SK-N-SH treated with all-trans-retinoic acid at 6 μM for 48 hours (cell line): ENCODE data around the gene HDGFL2.

Experiments used
- ARNTL ChIP-seq: fragments of 450-650 bp; formaldehyde crosslinking; IDR thresholded peaks from 2 replicates; pipeline ENCODE4 v1.5.0; 2020; ENCODE audit warnings: low read depth, mild to moderate bottlenecking, moderate library complexity, borderline replicate concordance
- GLIS3 ChIP-seq: fragments of 250-450 bp; sonication (Bioruptor Pico); IDR thresholded peaks from 2 replicates; pipeline ENCODE4 v1.5.0; 2020; ENCODE audit warnings: mild to moderate bottlenecking, moderate library complexity
- ISL1 ChIP-seq: fragments of 250-450 bp; sonication (Bioruptor Pico); IDR thresholded peaks from 2 replicates; pipeline ENCODE4 v2.1.2; 2022; ENCODE audit warnings: mild to moderate bottlenecking, moderate library complexity
- OSR1 ChIP-seq: fragments of 250-450 bp; sonication (Bioruptor Pico); IDR thresholded peaks from 2 replicates; pipeline ENCODE4 v1.8.0; 2022; ENCODE audit warnings: moderate library complexity, mild to moderate bottlenecking, inconsistent platforms
- PPARA ChIP-seq: fragments of 250-450 bp; sonication (Bioruptor Pico); IDR thresholded peaks from 2 replicates; pipeline ENCODE4 v1.5.0; 2020; ENCODE audit warnings: mild to moderate bottlenecking, borderline replicate concordance
- RARB ChIP-seq: fragments of 250-450 bp; sonication (Bioruptor Pico); IDR thresholded peaks from 2 replicates; pipeline ENCODE4 v1.8.0; 2021; ENCODE audit warnings: mild to moderate bottlenecking, moderate library complexity
- TCF4 ChIP-seq: fragments of 250-450 bp; sonication (Bioruptor Pico); IDR thresholded peaks from 2 replicates; pipeline ENCODE4 v1.8.0; 2021; ENCODE audit warnings: mild to moderate bottlenecking, moderate library complexity, borderline replicate concordance
- TSHZ2 ChIP-seq: fragments of 250-450 bp; sonication (Bioruptor Pico); IDR thresholded peaks from 2 replicates; pipeline ENCODE4 v1.5.0; 2020; ENCODE audit warnings: mild to moderate bottlenecking, moderate library complexity
- ZFP3 ChIP-seq: fragments of 250-450 bp; sonication (Bioruptor Pico); IDR thresholded peaks from 2 replicates; pipeline ENCODE4 v1.5.0; 2020; ENCODE audit warnings: mild to moderate bottlenecking, moderate library complexity
- ZFP30 ChIP-seq: fragments of 450-650 bp; formaldehyde crosslinking; IDR thresholded peaks from 2 replicates; pipeline ENCODE4 v1.5.0; 2022; ENCODE audit warnings: mild to moderate bottlenecking, moderate library complexity
- ZNF565 ChIP-seq: fragments of 450-650 bp; formaldehyde crosslinking; conservative IDR thresholded peaks from 2 replicates; pipeline ENCODE4 v1.5.0; 2020; ENCODE audit warnings: low read depth, mild to moderate bottlenecking, moderate library complexity

- TF ChIP-seq ISL1 (CRISPR knock-in tag), result no peak
- no peak for TF ChIP-seq PPARA (CRISPR knock-in tag)
- no peak for TF ChIP-seq ZFP30 (CRISPR knock-in tag)
- TF ChIP-seq ZNF565 (CRISPR knock-in tag), result no peak
- TF ChIP-seq ARNTL (CRISPR knock-in tag), result no peak
- no peak for TF ChIP-seq ZFP3 (CRISPR knock-in tag)
- TF ChIP-seq TSHZ2 (CRISPR knock-in tag), result no peak
- TF ChIP-seq RARB (CRISPR knock-in tag), result no peak
- TF ChIP-seq GLIS3 (CRISPR knock-in tag), result no peak
- TF ChIP-seq TCF4 (CRISPR knock-in tag), result no peak
- TF ChIP-seq OSR1, result no peak
These were observed 64.7 kb downstream of the HDGFL2 start for GRCh38 chr19:4536798-4537197.
